SK-N-SH (cell line): ENCODE data around the gene SESN2. TPM values are rescaled to one million over a fixed set of nuclear protein-coding genes. Genes with fewer than 3 reads are reported as not detected.

Source experiments
- CTCF ChIA-PET: fragments of 300-600, 350-600 bp; formaldehyde crosslinking; extraction: SDS; loops from one replicate; lab custom pipeline; 2021; lab: Yijun Ruan, JAX
- POLR2A ChIA-PET: fragments of 350-600 bp; sonication (Branson Sonifier 250); formaldehyde crosslinking; extraction: SDS; loops from one replicate; lab custom pipeline; 2020; ENCODE audit warnings: antibody characterized with exemption, inconsistent platforms; lab: Yijun Ruan, JAX
- DNase-seq: peaks from one replicate; pipeline ENCODE4 v3.0.0; 2012
- H2AFZ ChIP-seq: fragments of 200-600 bp; sonication (generic); 2 replicates; pipeline ENCODE4 v1.8.1; 2016; ENCODE audit warnings: antibody characterized with exemption, mild to moderate bottlenecking, low read depth
- H3F3A ChIP-seq: fragments of 200-600 bp; sonication (generic); replicated peaks from 2 replicates; pipeline ENCODE3; 2016; ENCODE audit warnings: antibody characterized with exemption, mild to moderate bottlenecking; ENCODE audit not compliant: insufficient read depth
- H3K27ac ChIP-seq, 2 experiments: fragments of 200-500 bp in 1 of 2; fragments of 200-600 bp in 1 of 2; sonication (Bioruptor generic) in 1 of 2; sonication (generic), shearing (Covaris generic) in 1 of 2; 2 replicates each; pipeline versions ENCODE4 v1.5.1 to v1.6.1; 2014 to 2016; ENCODE audit warnings: low read depth in 2 of 2, inconsistent platforms in 1 of 2, low read length in 1 of 2, mild to moderate bottlenecking in 1 of 2, mixed read lengths in 1 of 2
- H3K27me3 ChIP-seq: fragments of 200-600 bp; sonication (generic), shearing (Covaris generic); 2 replicates; pipeline ENCODE4 v1.6.1; 2016; ENCODE audit warnings: mixed run types; ENCODE audit not compliant: insufficient read depth
- H3K36me3 ChIP-seq, 2 experiments: fragments of 200-500 bp in 1 of 2; fragments of 200-600 bp in 1 of 2; sonication (Bioruptor generic) in 1 of 2; sonication (generic) in 1 of 2; replicated peaks in 1 of 2; 2 replicates each; pipeline versions ENCODE3 to v1.5.1; 2014 to 2016; ENCODE audit warnings: low read length in 1 of 2, mild to moderate bottlenecking in 1 of 2; ENCODE audit not compliant: insufficient read depth in 2 of 2, control insufficient read depth in 1 of 2
- H3K4me1 ChIP-seq, 2 experiments: fragments of 200-500 bp in 1 of 2; fragments of 200-600 bp in 1 of 2; sonication (Bioruptor generic) in 1 of 2; sonication (generic), shearing (Covaris generic) in 1 of 2; 2 replicates each; pipeline versions ENCODE4 v1.5.1 to v1.6.1; 2014 to 2016; ENCODE audit warnings: low read depth in 1 of 2, low read length in 1 of 2, mixed run types in 1 of 2; ENCODE audit not compliant: insufficient read depth in 2 of 2, control insufficient read depth in 1 of 2
- H3K4me2 ChIP-seq: fragments of 200-600 bp; sonication (generic), shearing (Covaris generic); 2 replicates; pipeline ENCODE4 v1.6.1; 2017; ENCODE audit warnings: mixed run types
- H3K4me3 ChIP-seq, 2 experiments: fragments of 200-500 bp in 1 of 2; fragments of 200-600 bp in 1 of 2; sonication (Bioruptor generic) in 1 of 2; sonication (generic), shearing (Covaris generic) in 1 of 2; 2 replicates each; pipeline versions ENCODE4 v1.5.1 to v1.8.1; 2014 to 2016; ENCODE audit warnings: low read depth in 2 of 2, inconsistent platforms in 1 of 2, low read length in 1 of 2, mild to moderate bottlenecking in 1 of 2, mixed read lengths in 1 of 2, moderate library complexity in 1 of 2
- H3K79me2 ChIP-seq: fragments of 200-600 bp; sonication (generic); 2 replicates; pipeline ENCODE4 v1.8.1; 2017; ENCODE audit warnings: mild to moderate bottlenecking; ENCODE audit not compliant: insufficient read depth
- H3K9ac ChIP-seq: fragments of 200-600 bp; sonication (generic); 2 replicates; pipeline ENCODE4 v1.6.1; 2017; ENCODE audit warnings: mixed run types
- H3K9me2 ChIP-seq: fragments of 200-600 bp; sonication (generic); 2 replicates; pipeline ENCODE4 v1.6.1; 2017; ENCODE audit warnings: mixed run types
- H3K9me3 ChIP-seq: fragments of 200-600 bp; sonication (generic); 2 replicates; pipeline ENCODE4 v1.6.1; 2017; ENCODE audit warnings: mixed run types, mild to moderate bottlenecking, moderate library complexity
- H4K20me1 ChIP-seq: fragments of 200-600 bp; sonication (generic); 2 replicates; pipeline ENCODE4 v1.6.1; 2017; ENCODE audit warnings: mild to moderate bottlenecking, mixed run types; ENCODE audit not compliant: insufficient read depth
- CHD2 ChIP-seq: fragments of 150-350 bp; IDR thresholded peaks from 2 replicates; pipeline ENCODE4 v1.6.1; 2018; ENCODE audit warnings: low read length; ENCODE audit not compliant: partially characterized antibody
- ELF1 ChIP-seq: IDR thresholded peaks from 2 replicates; pipeline ENCODE4 v1.4.0; 2012
- EP300 ChIP-seq, 2 experiments: IDR thresholded peaks; 2 replicates each; pipeline versions ENCODE4 v1.4.0 to v1.6.1; 2012; ENCODE audit warnings: borderline replicate concordance in 1 of 2, low read depth in 1 of 2, low read length in 1 of 2
- EZH2phosphoT487 ChIP-seq: fragments of 200-600 bp; sonication (generic); IDR thresholded peaks from 2 replicates; pipeline ENCODE4 v1.6.1; 2017; ENCODE audit warnings: low read depth, mixed run types, mild to moderate bottlenecking, antibody characterized with exemption, moderate library complexity, borderline replicate concordance
- FOXJ3 ChIP-seq: sonication (generic); formaldehyde crosslinking; IDR thresholded peaks from 2 replicates; pipeline ENCODE4 v1.5.1; 2020; ENCODE audit warnings: mild to moderate bottlenecking, missing genetic modification reagents
- JUND ChIP-seq: IDR thresholded peaks from 2 replicates; pipeline ENCODE4 v1.4.0; 2012
- MEF2A ChIP-seq: IDR thresholded peaks from 2 replicates; pipeline ENCODE4 v1.4.0; 2012; ENCODE audit warnings: low read depth, borderline replicate concordance
- MXI1 ChIP-seq: IDR thresholded peaks from 2 replicates; pipeline ENCODE4 v1.6.1; 2012; ENCODE audit warnings: mild to moderate bottlenecking, low read depth, low read length, improper control_type of control experiment
- NRF1 ChIP-seq: IDR thresholded peaks from 2 replicates; pipeline ENCODE4 v1.6.1; 2012; ENCODE audit warnings: low read depth, mild to moderate bottlenecking, low read length
- PBX3 ChIP-seq: IDR thresholded peaks from 2 replicates; pipeline ENCODE4; 2012
- RFX5 ChIP-seq: IDR thresholded peaks from 2 replicates; pipeline ENCODE4 v1.6.1; 2012; ENCODE audit warnings: mild to moderate bottlenecking, improper control_type of control experiment, low read length
- RXRA ChIP-seq: IDR thresholded peaks from 2 replicates; pipeline ENCODE4 v1.4.0; 2012; ENCODE audit warnings: low read depth, mild to moderate bottlenecking, borderline replicate concordance
- TAF1 ChIP-seq: IDR thresholded peaks from 2 replicates; pipeline ENCODE4 v1.6.1; 2012; ENCODE audit warnings: low read depth, mild to moderate bottlenecking, low read length, moderate library complexity, borderline replicate concordance
- TCF12 ChIP-seq: IDR thresholded peaks from 2 replicates; pipeline ENCODE4 v1.4.0; 2012
- TEAD4 ChIP-seq: IDR thresholded peaks from 2 replicates; pipeline ENCODE4 v1.4.0; 2012; ENCODE audit warnings: mild to moderate bottlenecking, borderline replicate concordance; ENCODE audit not compliant: insufficient read depth
- USF2 ChIP-seq: fragments of 150-350 bp; IDR thresholded peaks from 2 replicates; pipeline ENCODE4 v1.6.1; 2017; ENCODE audit warnings: antibody characterized with exemption, low read length, low read depth, borderline replicate concordance
- YY1 ChIP-seq: IDR thresholded peaks from 2 replicates; pipeline ENCODE4 v1.4.0; 2012; ENCODE audit warnings: low read depth, mild to moderate bottlenecking
- ZBTB33 ChIP-seq: IDR thresholded peaks from 2 replicates; pipeline ENCODE4 v1.4.0; 2012; ENCODE audit warnings: low read depth, borderline replicate concordance
- WGBS: methylation state at CpG from one replicate; pipeline ENCODE4 v1.1.6; 2017; ENCODE audit warnings: low lambda C conversion rate; 5-methylcytosine and 5-hydroxymethylcytosine counted together
- polyA plus RNA-seq, 3 experiments: library from polyadenylated mRNA; depleted of rRNA; stranded (reverse); fragments of >200 nt; gene quantifications; 2 replicates each; pipeline ENCODE4 v1.2.3, GENCODE V29; 2012
- TF ChIP-seq, protein P1 (sequence below): IDR thresholded peaks from 2 replicates; pipeline ENCODE4 v1.4.0; 2012; ENCODE audit warnings: low read depth, borderline replicate concordance

The SESN2 gene
- polyA plus RNA-seq, 1 of the 3 experiments (the other 2 are of a cell fraction), result 14.1 TPM

GRCh38 chr1:28302247-28302646, 42.9 kb downstream of the SESN2 start:
- 45% methylated on average over 5 of the region's 5 CpGs for WGBS

DNA sequence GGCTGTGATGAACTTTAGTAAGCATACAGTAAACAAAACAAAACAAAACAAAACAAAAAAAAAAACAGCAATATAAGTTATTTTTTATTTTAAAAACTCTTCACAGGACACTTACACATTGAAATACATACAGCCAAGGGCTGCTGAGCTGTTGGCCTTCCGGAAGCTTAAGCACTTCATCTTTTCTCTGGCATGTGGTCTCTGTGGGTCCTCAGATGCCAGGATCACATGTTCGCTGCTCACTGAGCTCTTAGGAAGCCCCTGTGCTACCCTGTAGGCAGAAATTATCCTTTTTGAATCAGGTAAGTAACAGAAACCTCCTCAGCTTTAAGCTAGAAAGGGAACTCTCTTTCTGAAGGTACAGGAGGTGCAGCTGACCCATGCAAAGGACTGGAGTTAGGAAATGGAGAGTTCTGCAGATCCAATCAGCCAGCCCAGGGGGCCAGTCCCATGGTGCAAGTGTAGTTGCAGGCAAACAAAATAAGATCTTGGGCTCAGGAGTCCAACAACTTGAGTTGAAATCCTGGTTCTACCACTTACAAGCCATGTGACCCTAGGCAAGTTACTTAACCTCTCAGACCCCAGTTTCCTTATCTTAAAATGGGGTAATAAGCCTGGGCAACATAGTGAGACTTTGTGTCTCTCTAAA, 47.1 kb downstream of the SESN2 start:
- Histone ChIP-seq H3K27ac (no peak overlapping the region), H3K4me2 (no peak overlapping the region), H3K9me3 (no peaks in the 10 kb centered on the region), H3K9ac (no peak overlapping the region), H3K79me2 (no peaks in the 10 kb centered on the region), H3K4me1 (no peaks in the 10 kb centered on the region), H3K9me2 (no peaks in the 10 kb centered on the region), H3K36me3 (no peaks in the 10 kb centered on the region), H4K20me1 (no peaks in the 10 kb centered on the region), H2AFZ (no peak overlapping the region), H3K4me3 (no peak overlapping the region), H3K27me3 (no peaks in the 10 kb centered on the region), H3F3A (no peaks in the 10 kb centered on the region)
- no peak for DNase-seq
- 90% methylated on average over 2 of the region's 2 CpGs for WGBS
- CTCF ChIA-PET, result interaction anchor here (1.5 to 1.8 kb wide), 2 partner anchors 53 to 1806 kb away, joined by 3 to 6 read pairs; no protein-coding TSS in a partner anchor
- POLR2A ChIA-PET, result no interaction called here
- TF ChIP-seq USF2 (no peak), FOXJ3 (no peak), YY1 (no peak), ZBTB33 (no peak), NRF1 (no peak), RXRA (no peak)
- TF ChIP-seq, protein P1, sequence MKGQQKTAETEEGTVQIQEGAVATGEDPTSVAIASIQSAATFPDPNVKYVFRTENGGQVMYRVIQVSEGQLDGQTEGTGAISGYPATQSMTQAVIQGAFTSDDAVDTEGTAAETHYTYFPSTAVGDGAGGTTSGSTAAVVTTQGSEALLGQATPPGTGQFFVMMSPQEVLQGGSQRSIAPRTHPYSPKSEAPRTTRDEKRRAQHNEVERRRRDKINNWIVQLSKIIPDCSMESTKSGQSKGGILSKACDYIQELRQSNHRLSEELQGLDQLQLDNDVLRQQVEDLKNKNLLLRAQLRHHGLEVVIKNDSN, result no peak

More at GRCh38 chr1:28302247-28302646, 42.9 kb downstream of the SESN2 start:
- H3K36me3 ChIP-seq, result no peaks in the 10 kb centered on the region
- H3F3A ChIP-seq, result no peaks in the 10 kb centered on the region
- no peak overlapping the region for H3K4me3 ChIP-seq
- no peaks in the 10 kb centered on the region for H3K79me2 ChIP-seq
- no peak overlapping the region for H3K9ac ChIP-seq
- ChIA-PET POLR2A (interaction anchor here (0.6 kb wide), 1 partner anchor 9 kb away, joined by 3 read pairs; no protein-coding TSS in a partner anchor), CTCF (interaction anchor here (0.7 kb wide), 1 partner anchor 13 kb away, joined by 3 read pairs; no protein-coding TSS in a partner anchor)
- no peak overlapping the region for H2AFZ ChIP-seq
- H3K4me2 ChIP-seq, result no peak overlapping the region
- H3K4me1 ChIP-seq, result no peaks in the 10 kb centered on the region
- H4K20me1 ChIP-seq, result no peaks in the 10 kb centered on the region
- H3K9me2 ChIP-seq, result no peaks in the 10 kb centered on the region
- H3K27me3 ChIP-seq, result no peaks in the 10 kb centered on the region
- no peaks in the 10 kb centered on the region for H3K9me3 ChIP-seq
- no peak overlapping the region for H3K27ac ChIP-seq
- DNase-seq, result no peak
- no peak for TF ChIP-seq RFX5
- no peak for TF ChIP-seq MEF2A
- no peak for TF ChIP-seq YY1
- no peak for TF ChIP-seq EZH2phosphoT487
- no peak for TF ChIP-seq CHD2
- no peak for TF ChIP-seq ELF1
- no peak for TF ChIP-seq PBX3
- no peak for TF ChIP-seq TCF12
- no peak for TF ChIP-seq RXRA
- TF ChIP-seq EP300 (IDR thresholded peaks at IDR 0.05; ENCODE audit: borderline replicate concordance in 1 of 2, low read depth in 1 of 2, low read length in 1 of 2), result no peak
- TF ChIP-seq JUND, result no peak
- no peak for TF ChIP-seq ZBTB33
- no peak for TF ChIP-seq TEAD4
- TF ChIP-seq TAF1, result no peak
- no peak for TF ChIP-seq FOXJ3
- no peak for TF ChIP-seq MXI1
